Measurements from ENCODE around the gene EPB41L4A. TPM values are rescaled to one million over a fixed set of nuclear protein-coding genes. Genes with fewer than 3 reads are reported as not detected.

Gene EPB41L4A
- total and polyA plus RNA-seq, 11 donors, result 6.4 to 34.5 (median 16.2) TPM

DNA sequence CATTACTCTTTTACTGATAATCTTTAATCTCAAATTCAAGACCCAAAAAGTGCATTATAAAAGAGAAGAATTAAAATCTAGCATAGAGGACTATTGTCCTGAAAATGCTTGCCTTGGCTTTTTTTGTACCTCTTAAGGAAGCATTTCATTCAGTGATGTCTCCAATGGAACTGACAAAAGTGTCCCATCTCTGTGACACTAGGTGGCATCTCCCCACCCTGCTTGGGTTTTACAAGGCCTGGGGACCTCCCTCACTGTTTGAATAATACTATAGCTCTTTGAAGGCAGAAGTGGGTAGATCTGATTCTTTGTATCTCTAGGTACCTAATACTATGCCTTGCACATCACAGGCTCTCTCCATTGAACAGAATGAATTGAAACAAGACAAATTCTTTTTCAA, 180.6 kb downstream of the EPB41L4A start:
- Histone ChIP-seq H3K4me3 (no peak overlapping the region), H3K27ac (no peak overlapping the region), H3K9me3 (no peaks in the 10 kb centered on the region), H3K4me1 (no peaks in the 10 kb centered on the region), H3K36me3 (peaks cover 0 to 36% (median 2%) of the 10 kb centered on the region in 9 donors), H3K27me3 (no peaks in the 10 kb centered on the region)
- no peak for TF ChIP-seq POLR2A (IDR thresholded peaks at IDR 0.05)
- TF ChIP-seq CTCF (IDR thresholded peaks at IDR 0.05), result peak in 5 of 12 donors; percentile 16 to 37 (median 23)
- DNase-seq (no peak), ATAC-seq (peak in 1 of 4 donors; percentile 39)
- intact Hi-C loops (cut with DNase I), result no loop called here

DNA sequence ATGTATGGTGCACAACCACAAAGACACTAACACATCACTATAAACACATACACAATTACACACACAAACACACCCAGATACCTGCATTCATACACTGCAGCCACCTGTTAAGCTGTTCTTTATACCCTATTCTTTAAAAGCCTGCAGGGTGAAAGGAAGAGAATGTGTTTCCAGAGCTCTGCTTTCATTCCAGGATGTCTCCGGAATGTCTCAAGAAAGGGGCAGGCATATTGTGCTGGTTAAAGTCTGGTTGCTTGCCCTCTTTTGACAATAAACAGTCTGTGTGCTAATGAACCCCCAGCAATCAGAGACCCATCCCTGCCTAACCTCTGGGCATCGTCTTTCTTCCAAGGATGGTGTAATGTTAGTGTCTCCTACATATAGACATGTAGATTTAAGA, 181.6 kb downstream of the EPB41L4A start:
- Histone ChIP-seq H3K36me3 (peaks cover 0 to 46% (median 2%) of the 10 kb centered on the region in 9 donors), H3K27ac (no peak overlapping the region), H3K4me3 (no peak overlapping the region), H3K9me3 (no peaks in the 10 kb centered on the region), H3K27me3 (no peaks in the 10 kb centered on the region), H3K4me1 (no peaks in the 10 kb centered on the region)
- no peak for TF ChIP-seq POLR2A (IDR thresholded peaks at IDR 0.05)
- TF ChIP-seq CTCF (IDR thresholded peaks at IDR 0.05), result no peak
- intact Hi-C loops (cut with DNase I), result no loop called here
- ATAC-seq, result no peak
- WGBS, 4 donors, result 91 to 100% (median 92%) methylated on average over 2 of the region's 2 CpGs
- no peak for DNase-seq

DNA sequence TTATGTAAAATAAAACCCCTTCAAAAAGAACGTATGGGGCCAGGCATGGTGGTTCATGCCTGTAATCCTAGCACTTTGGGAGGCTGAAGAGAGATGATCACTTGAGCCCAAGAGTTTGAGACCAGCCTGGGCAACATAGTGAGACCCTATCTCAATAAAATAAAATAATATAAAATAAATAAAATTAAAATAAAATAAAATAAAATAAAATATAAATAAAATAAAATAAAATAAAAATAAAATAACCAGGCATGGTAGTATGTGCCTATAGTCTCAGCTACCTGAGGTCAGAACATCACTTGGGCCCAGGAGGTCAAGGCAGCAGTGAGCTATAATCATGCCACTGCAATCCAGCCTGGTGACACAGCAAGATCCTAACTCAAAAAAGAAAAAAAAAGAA, 185.1 kb downstream of the EPB41L4A start:
- ATAC-seq (no peak), DNase-seq (no peak)
- no peak overlapping the region for H3K27ac ChIP-seq
- no peak overlapping the region for H3K4me3 ChIP-seq
- H3K36me3 ChIP-seq, result peaks cover 0 to 33% (median 2%) of the 10 kb centered on the region in 9 donors
- H3K27me3 ChIP-seq, result no peaks in the 10 kb centered on the region
- TF ChIP-seq CTCF (IDR thresholded peaks at IDR 0.05) (no peak), POLR2A (IDR thresholded peaks at IDR 0.05) (no peak)
- 82 to 93% (median 92%) methylated on average over 1 of the region's 1 CpG for WGBS, 4 donors
- H3K4me1 ChIP-seq, result peaks cover 0 to 7% (median 0%) of the 10 kb centered on the region in 12 donors
- intact Hi-C loops (cut with DNase I), result no loop called here
- H3K9me3 ChIP-seq, result no peaks in the 10 kb centered on the region

DNA sequence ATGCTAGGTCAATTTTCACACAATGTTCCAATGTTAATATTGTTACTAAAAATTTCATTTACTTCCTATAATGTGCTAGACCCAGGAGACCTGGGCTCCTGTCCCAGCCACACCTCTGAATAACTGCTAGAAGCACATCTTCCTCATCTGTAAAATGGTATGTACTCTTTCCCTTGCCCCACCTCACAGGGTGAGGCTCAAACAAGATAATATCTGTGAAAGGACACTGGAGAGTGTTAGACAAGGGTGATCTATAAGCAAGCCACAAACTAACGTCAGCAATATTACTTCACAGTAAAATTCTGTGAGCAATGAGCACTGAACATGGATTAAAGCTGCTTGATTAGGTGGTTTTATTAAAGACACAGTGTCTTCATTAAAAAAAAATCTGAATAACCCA, 186.4 kb downstream of the EPB41L4A start:
- DNase-seq (no peak), ATAC-seq (no peak)
- H3K27ac ChIP-seq, result no peak overlapping the region
- H3K4me1 ChIP-seq, result peaks cover 0 to 21% (median 7%) of the 10 kb centered on the region in 12 donors
- H3K4me3 ChIP-seq, result no peak overlapping the region
- no peak for TF ChIP-seq CTCF (IDR thresholded peaks at IDR 0.05)
- TF ChIP-seq POLR2A (IDR thresholded peaks at IDR 0.05), result no peak
- WGBS, 4 donors, result 66 to 85% (median 75%) methylated on average over 1 of the region's 1 CpG
- no peaks in the 10 kb centered on the region for H3K27me3 ChIP-seq
- H3K9me3 ChIP-seq, result no peaks in the 10 kb centered on the region
- intact Hi-C loops (cut with DNase I), result no loop called here
- H3K36me3 ChIP-seq, result peaks cover 0 to 28% (median 0%) of the 10 kb centered on the region in 9 donors
